ENCODE measurements around the gene C19orf67. TPM values are rescaled to one million over a fixed set of nuclear protein-coding genes. Genes with fewer than 3 reads are reported as not detected.
A peak's percentile ranks its signal among the peaks of the same experiment; 100 is the strongest.

The C19orf67 gene
- polyA plus RNA-seq, 3 donors, result 0.10 TPM; not detected in 2

DNA sequence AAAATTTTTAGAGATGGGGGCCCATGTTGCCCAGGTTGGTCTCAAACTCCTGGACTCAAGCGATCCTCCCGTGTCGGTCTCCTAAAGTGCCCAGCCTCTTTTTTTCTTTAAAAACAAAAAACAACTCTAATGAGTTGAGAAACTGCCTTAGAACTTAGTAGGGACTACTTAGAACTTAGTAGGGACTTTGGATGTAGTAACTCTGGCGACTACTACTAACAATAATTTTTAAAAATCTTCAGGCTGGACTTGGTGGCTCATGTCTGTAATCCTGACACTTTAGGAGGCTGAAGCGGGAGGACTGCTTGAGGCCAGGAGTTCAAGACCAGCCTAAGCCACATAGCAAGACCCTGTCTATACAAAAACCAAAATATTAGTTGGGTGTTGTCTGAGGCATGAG, 515 bp upstream of the C19orf67 start:
- DNase-seq, result no peak

DNA sequence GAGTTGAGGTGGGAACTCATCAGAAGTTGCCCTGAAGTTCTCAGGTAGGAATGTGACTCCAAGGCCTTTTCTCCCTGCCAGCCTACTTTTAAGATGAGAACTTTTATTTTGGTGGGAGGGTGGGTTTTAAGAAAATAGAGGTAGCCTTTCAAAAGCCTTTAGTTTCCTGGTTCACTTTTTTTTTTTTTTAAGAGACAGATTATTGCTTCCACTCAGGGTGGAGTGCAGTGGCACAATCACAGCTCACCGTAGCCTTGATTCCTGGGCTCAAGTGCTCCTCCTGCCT, 3.0 kb downstream of the C19orf67 start:
- DNase-seq, result no peak

DNA sequence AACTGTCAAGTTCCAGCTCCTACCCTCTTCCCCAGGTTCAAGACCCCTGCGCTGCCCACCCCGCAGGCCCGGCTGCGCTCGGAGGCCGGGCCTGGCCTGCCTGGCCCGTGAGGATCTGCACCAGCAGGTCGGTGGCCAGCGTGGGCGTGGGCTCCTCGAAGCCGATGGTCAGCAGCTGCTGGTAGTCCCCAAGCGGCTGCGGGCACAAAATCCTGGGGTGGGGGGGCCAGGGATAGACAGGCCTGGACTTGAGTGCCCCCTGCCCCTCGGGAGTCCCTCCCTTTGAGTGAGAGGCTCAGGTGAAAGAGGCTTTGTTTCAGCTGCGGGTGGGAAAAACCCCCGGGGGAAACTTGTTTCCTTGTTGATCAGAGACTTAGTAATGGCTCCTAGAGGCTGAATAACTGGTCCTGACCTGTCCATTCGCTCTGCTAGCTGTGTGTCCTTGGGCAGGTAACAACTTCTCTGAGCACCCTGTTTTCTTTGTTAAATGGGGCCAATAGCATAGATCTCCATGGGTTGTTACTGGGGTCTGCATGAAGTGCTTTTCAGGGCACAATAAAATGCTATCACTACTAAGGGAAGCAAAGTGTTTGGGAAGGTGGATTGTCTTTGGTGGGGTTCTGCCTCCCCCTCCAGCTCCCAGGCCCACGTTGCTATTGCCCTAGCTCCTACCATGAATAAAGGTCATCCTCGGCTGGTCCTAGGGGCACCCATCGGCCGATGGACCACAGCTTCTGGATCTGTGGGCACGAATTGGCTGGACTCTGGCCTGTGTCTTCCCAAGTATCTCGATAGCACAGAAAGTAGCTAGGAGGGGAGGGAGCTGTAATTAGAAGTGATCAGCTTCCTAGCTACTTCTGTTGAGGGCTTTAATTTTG, 3.5 kb downstream of the C19orf67 start:
- no peak for DNase-seq

DNA sequence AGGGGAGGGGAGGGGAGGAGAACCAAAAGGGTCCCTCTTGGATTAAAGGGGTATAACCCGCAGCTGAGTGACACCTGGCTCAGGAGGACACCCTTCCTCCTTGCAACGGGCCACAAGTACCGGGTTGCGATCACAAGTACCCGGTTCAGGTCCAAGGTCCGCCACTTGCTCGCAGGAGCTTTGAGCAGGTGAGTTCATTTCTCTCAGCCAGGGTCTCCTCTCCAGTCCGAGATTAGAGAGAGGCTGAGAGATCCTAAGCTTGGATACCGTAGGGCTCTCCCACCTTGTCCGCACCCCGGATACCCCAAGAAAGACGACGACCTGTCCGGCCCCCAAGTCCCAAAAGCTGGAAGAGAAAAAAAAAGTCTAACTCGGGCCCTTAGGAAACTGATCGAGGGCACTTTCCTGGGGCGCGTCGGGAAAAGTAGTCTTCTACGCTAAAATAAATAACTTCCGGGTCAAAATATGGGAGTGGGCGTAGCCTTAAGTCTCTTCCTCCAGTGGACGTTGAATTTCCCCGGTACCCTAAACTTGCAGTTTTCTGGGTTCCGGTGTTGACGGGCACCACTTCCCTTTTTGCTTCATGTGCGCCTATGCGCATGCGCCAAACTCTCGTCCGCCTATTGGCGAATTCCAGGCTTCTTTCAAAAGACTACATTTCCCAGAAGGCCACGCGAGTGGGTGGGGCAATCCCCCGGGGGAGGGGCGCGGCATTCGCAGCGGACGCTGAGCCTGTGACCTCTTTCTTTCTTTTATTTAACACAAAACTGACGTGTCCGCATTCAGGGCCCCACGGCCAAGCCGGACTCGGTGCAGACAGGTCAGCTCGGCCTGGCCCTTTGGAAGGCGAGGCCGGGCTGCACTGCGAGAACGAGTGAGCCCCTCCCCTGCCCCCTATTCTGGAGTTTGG, 4.4 kb downstream of the C19orf67 start:
- peak; percentile 100 for DNase-seq

DNA sequence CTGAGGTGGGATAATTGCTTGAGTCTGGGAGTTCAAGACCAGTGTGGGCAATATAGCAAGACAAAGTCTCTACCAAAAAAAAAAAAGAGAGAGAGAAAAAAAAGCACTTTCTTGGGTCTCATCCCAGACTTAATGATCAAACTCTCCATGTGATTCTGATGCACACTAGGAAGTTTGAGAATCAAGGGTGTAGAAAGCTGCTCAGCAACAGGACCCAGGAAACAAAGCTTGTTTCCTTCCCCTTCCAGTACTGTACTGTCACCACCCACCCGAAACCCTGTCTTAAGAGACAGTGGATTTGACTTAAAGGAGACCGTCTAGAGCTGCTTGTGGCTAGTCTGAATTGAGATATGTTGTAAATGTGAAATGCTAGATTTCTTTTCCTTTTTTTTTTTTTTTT, 7.2 kb downstream of the C19orf67 start:
- DNase-seq, result no peak

DNA sequence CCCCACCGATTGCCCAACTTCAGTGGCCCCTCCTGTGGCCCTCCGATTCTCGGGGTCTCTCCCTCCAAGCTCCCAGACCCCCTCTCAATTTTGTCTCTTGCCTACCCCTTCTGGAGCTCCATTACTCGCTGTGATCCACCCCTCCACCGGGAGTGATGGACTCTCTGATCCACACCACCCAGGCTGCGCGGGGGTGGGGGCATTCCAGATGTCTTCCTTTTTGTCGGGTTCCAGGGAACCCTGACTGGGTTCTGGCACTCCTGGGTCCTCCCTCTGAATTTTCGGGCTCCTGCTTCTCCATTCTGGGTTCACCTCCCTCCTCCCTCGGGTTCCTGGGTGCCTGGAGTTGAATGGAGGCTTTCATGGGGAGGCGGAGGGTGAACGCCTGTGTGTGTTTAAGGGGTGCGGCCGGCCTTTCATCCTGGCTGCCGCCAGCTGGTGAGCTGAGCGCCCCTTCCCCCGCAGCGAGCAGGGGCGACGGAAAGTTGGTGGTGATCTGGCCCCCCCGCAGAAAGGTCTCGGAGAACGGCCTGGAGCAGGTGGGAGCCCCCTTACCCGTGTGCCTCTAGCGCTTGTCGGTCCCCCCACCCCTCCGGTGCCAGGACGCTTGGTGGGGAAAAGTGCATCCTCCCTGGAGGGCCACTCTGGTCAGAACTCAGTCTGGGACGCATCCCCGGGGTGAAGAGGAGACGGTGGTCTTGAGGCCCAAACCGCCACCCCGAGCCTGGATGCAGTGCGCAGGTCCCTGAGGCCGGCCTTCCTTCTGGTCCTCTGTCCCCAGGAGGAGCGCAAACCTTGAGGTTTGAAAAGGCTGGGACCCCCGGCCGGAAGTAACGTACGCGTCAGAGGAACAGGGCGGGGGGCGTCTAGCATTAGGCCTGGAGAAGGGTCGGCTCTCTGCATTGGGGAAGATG, 11.4 kb downstream of the C19orf67 start:
- DNase-seq, result no peak

DNA sequence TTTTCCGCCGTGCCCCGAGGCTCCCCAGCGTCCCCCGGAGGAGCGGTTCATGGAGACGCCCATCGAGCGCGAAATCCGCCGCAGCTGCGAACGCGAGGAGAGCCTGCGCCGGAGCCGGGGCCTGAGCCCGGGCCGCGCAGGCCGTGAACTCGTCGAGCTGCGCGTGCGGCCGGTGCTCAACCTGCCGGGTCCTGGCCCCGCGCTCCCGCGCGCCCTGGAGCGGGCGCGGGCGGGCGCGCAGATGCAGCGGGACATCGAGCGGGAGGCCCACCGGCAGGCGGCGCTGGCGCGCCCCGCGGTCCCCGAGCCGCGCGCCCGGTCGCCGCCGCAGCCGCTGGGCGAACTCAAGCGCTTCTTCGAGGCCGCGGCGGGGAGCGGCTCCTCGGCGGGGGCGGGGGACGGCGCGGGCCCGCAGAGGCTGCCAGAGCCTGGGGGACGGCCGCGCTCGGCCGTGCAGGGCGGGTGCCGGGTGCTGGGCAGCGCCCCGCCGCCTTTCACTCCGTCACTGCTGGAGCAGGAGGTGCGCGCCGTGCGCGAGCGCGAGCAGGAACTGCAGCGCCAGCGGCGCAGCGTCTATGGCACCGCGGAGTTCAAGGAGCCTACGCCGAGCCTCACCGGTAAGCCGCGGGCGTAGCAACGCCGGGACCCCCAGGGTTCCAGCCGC, 12.2 kb downstream of the C19orf67 start:
- no peak for DNase-seq

DNA sequence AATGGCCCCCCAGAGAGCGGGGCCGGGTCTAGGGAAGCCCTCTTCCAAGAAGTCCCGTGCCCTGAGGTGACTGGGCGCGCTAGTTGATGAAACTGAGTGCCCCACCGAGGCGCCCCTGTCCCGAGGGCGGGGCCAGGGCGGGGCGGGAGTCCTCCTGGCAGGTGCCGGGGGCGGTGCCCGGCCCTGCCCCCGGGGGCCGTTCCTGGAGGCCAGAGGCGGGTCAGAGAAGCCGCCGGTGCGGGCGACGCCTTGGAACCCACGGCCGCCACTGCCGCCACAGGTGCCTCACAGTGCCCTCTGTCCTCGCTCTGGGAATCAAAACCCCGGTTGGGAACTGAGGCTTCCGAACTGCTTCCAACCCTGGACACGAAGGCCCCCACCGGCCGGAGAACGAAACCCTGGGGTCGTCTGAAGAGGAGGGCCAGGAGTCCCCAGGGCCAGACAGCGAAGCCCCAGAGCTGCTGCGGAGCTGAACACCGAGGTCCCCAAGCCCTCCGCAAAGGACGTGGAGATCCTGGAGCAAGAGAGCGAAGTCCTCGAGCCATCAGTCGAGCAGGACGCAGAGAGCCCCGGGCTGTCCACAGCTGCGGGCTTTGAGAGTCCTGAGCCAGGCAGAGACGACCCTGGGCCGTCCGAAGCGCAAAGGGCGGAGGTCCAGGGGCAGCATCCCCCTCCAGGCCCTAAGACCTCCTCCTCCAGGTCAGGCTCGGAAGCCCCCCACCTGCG, 12.9 kb downstream of the C19orf67 start, which contains the start of gene MISP3:
Gene MISP3 (plus strand): TSS at position 252 of the 726 bp plus-strand sequence. CDS start 524 bp downstream, outside the sequence.
- no peak for DNase-seq

DNA sequence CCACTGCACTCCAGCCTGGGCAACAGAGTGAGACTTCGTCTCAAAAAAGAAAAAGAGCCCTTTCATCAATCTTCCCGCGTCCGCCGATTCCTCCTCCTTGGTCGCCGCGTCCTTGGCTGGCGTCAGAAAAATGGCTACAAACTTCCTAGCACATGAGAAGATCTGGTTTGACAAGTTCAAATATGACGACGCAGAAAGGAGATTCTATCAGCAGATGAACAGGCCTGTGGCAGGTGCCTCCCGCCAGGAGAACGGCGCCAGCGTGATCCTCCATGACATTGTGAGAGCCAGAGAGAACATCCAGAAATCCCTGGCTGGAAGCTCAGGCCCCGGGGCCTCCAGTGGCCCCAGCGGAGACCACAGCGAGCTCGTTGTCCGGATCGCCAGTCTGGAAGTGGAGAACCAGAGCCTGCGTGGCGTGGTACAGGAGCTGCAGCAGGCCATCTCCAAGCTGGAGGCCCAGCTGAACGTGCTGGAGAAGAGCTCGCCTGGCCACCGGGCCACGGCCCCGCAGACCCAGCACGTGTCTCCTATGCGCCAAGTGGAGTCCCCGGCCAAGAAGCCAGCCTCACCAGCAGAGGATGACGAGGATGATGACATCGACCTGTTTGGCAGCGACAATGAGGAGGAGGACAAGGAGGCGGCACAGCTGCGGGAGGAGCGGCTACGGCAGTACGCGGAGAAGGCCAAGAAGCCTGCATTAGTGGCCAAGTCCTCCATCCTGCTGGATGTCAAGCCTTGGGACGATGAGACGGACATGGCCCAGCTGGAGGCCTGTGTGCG, 15.1 kb downstream of the C19orf67 start:
- DNase-seq, result no peak

DNA sequence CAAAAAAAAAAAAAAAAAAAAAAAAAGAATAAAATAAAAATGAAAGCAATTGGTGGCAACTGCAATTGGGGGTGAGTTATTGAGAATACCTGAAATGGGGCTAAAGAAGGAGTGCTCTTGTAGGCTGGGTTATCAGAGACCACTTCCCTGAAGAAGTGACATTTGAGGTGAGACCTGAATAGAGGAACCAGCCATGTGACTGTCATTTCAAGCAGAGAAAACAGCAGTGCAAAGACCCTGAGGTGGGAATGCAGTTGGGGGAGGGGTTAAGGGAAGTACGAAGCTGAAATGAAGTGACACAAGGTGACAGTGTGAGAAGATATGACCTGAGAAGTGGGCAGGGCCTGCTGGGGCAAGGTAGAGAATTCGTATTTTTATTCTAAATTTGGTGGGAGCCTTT, 19.4 kb downstream of the C19orf67 start:
- DNase-seq, result no peak

DNA sequence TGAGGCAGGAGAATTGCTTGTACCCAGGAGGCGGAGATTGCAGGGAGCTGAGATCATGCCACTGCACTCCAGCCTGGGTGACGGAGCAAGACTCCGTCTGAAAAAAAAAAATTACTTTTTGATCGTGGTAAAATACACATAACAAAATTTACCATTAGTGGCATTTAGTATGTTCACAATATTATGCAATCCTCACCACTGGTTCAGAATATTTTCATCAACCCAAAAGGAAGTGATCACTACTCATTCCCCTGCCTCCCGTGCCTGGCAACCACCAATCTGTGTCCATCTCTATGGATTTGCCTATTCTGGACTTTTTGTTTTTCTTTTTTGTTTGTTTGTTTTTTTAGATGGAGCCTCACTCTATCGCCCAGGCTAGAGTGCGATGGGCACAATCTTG, 22.5 kb downstream of the C19orf67 start:
- DNase-seq, result no peak

DNA sequence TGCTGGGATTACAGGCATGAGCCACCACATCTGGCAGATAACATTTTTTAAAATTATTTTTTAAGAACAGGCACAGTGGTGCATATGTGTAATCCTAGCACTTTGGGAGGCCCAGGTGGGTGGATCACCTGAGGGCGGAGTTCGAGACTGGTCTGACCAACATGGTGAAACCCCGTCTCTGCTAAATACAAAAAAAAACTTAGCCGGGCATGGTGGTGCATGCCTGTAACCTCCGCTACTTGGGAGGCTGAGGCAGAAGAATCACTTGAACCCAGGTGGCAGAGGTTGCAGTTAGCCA, 23.1 kb downstream of the C19orf67 start:
- DNase-seq, result no peak

DNA sequence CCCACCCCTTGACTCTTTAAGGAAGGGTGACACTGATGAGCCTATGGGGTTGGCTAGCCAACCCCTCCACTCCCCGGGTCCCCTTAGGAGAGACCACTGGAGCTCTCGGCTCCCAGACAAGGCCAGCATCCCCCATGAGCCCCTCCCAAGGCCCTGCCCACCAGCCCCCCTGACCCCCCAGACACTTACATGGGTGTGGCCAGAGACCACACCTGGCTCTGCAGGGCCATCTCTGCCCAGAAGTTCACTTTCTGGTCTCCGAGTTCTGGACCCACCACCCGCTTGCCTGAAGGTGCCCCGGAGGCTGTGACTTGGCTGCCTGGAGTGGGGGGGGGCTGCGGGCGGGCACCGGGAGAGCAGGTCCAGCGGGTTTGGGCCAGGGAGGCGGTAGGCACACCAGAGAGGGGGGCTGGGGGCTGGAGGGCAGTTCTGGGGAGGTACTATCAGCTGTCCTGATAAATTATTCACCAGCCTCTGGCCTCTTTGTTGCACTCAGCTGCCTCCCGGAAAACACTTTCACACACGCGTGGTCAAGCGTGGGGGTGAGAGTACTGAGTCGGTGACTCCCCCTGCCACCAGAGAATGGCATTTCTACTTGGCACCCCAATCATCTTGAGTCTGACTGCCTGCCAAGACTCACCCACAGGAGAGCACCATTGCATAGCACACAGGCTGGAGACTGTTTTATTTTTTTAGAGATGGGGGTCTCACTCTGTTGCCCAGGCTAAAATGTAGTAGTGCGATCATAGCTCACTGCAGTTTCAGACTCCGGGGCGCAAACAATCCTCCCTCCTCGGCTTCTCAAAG, 23.6 kb downstream of the C19orf67 start, which contains the start of gene PALM3:
Gene PALM3 (minus strand): TSS at position 326 of the 807 bp plus-strand sequence. CDS start 96 bp downstream, at position 230.
- peak; percentile 69 for DNase-seq

DNA sequence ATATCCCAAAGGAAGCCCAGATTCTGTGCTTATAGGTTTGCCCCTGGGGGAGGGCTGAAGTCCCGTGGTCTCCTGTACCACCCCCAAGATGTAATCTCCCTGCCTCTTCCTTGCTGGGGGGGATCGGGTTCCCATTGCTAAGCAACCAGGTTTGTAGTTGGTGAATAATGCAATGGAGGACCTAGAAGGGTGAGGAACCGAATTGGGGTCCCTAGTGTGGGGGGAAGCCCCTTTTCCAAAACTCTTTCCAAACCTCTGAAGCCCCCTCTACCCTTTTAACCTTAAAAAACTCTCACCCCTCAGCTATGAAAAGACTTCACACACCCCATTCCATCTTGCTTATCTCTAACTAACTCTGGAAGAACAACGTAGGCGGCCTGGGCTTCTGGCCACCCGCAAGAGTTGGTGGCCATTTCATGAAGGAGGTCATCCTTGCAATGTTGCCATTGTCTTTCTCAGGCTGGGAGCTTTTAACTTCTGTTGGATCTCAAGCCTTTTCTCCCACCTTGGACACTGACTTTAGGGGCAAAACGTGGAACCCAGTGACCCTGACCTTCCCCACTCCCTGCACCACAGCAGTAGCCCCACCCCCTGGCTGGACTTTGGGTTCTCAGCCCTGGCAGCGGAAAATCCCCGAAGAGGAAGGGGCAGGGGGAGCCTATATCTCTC, 24.4 kb downstream of the C19orf67 start:
- DNase-seq, result no peak

DNA sequence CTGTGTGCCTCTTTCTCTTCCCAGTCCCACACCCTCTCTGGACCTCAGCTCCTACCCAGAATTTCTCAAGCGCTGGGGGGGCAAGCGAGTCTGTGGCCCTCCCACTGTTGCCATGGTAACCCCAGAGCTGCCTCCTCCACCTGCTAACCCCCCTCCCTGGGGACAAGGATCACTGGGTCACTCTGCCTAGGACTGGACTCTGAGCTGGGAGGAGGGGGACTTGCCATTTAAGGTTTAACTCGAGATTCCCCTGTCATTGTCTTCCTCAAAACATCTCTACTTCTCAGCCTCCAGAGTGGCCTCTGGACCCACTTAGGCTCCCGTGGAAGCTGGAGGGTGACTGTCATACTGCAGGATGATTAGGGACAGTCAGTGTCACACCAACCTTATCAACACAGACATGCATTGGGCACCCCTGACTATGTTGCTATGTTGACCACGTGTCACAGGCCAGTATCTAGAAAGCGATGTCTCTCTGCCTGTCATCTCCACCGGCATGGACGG, 25.9 kb downstream of the C19orf67 start:
- DNase-seq, result no peak

DNA sequence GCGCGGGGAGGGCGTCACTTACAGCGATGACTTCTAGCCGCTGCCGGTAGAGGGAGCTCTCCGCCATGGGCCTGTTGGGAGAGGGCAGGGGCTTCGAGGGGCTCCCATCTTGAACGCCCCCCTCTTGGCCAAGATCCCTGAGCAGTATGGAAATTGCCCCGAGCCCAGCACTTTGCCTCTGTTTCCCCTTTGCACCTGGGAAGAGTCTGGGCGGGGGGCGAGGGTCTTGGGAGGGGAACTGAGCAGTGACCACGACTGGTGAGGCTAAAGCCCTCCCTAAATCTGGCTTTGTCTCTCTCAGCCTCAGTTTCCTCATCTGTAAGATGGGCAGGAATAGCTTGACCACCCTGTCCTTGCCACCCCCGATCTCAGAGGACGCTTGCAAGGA, 26.5 kb downstream of the C19orf67 start:
- DNase-seq, result no peak

DNA sequence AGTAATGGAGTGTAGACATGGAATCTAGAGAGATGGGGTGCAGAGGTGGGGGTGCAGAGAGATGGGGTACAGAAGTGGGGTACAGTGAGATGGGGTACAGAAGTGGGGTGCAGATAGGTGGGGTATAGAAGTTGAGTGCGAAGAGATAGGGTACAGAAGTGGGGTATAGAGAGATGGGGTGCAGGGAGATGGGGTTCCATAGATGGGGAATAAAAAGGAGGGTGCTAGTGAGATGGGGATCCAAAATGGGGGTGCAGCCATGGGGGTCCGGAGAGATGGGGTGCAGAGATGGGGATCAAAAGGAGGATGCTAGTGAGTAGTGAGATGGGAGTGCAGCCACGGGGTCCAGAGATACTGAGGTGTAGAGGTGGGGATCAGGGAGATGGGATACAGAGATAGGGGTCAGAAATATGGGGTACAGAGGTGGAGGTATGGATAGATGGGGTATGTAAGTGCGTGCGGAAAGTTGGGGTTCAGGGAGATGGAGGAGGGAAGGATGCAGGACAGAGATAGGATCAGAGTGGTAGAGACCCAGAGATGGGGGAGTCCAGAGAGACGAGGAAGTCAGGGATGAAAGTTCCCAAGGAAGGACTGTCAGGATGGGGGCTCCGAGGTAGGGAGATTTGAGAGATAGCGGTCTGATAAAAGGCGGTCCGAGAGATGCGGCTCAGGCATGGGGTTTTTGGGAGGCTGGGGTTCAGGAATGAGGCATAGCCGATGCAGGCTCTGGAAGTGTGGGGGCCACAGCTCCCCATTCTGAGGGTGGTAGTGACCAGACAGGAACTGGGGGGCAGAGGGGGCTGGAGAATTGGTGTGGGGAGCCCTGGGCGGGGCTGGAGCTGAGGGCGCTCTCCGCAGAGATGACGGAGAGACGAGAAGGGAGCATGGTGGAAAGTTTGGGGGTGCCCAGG, 27.1 kb downstream of the C19orf67 start:
- no peak for DNase-seq

Measured in renal pelvis (tissue), 4 donors.